ENCODE measurements around the gene AKR7A3.
"Not testable (repeated sequence)": the region's sequence is repeated elsewhere in the genome, so short reads cannot be mapped to it uniquely, and the experiment has no call there.

AKR7A3 gene

GRCh38 chr1:19317126-19317910, 28.7 kb upstream of the AKR7A3 start:
- no peak for DNase-seq

- DNase-seq, result no peak
These were observed 27.0 kb upstream of the AKR7A3 start for GRCh38 chr1:19315378-19316198.

- DNase-seq, result no peak
These were observed 25.7 kb upstream of the AKR7A3 start for GRCh38 chr1:19313961-19314882.

GRCh38 chr1:19313636-19313959, 25.0 kb upstream of the AKR7A3 start:
- DNase-seq, result no peak

GRCh38 chr1:19312782-19313635, 24.4 kb upstream of the AKR7A3 start:
- no peak for DNase-seq

GRCh38 chr1:19311931-19312781, 23.6 kb upstream of the AKR7A3 start, which contains the start of the genes AKR7A2 and SLC66A1:
Gene AKR7A2, minus strand, starts transcription at chr1:19312144. Its CDS starts 20 bp downstream, at chr1:19312124.
Gene SLC66A1, plus strand, starts transcription at chr1:19312326. Its CDS starts 5,352 bp downstream, at chr1:19317678.
- DNase-seq, result peak; percentile 84

- no peak for DNase-seq
These were observed 22.9 kb upstream of the AKR7A3 start for GRCh38 chr1:19311503-19311930.

- DNase-seq, result no peak
These were observed 22.3 kb upstream of the AKR7A3 start for GRCh38 chr1:19310720-19311502.

- no peak for DNase-seq
These were observed 21.5 kb upstream of the AKR7A3 start for GRCh38 chr1:19310061-19310460.

- no peak for DNase-seq
These were observed 20.7 kb upstream of the AKR7A3 start for GRCh38 chr1:19309123-19309813.

GRCh38 chr1:19308509-19308907, 19.9 kb upstream of the AKR7A3 start:
- DNase-seq, result no peak

GRCh38 chr1:19307794-19308508, 19.4 kb upstream of the AKR7A3 start:
- no peak for DNase-seq

GRCh38 chr1:19306941-19307340, 18.4 kb upstream of the AKR7A3 start:
- no peak for DNase-seq

- DNase-seq, result no peak
These were observed 17.3 kb upstream of the AKR7A3 start for GRCh38 chr1:19305880-19306279.

GRCh38 chr1:19304081-19304480, 15.5 kb upstream of the AKR7A3 start:
- not testable (repeated sequence) for DNase-seq

GRCh38 chr1:19300211-19300610, 11.6 kb upstream of the AKR7A3 start:
- no peak for DNase-seq

GRCh38 chr1:19294638-19295037, 6.1 kb upstream of the AKR7A3 start:
- DNase-seq, result no peak

GRCh38 chr1:19289244-19289643, 674 bp upstream of the AKR7A3 start:
- no peak for DNase-seq
